ES-I3 (cell line): Measurements from ENCODE around the gene ERLIN1.

Experiments used
- H3K36me3 ChIP-seq: 2 replicates; pipeline ENCODE4 v1.6.1; 2013; ENCODE audit warnings: mild to moderate bottlenecking, low read length, control low read depth, moderate library complexity; ENCODE audit not compliant: insufficient read depth
- H3K4me1 ChIP-seq: 2 replicates; pipeline ENCODE4 v1.6.1; 2013; ENCODE audit warnings: mild to moderate bottlenecking, control low read depth, low read length; ENCODE audit not compliant: insufficient read depth
- H3K9ac ChIP-seq: 2 replicates; pipeline ENCODE4 v1.6.1; 2013; ENCODE audit warnings: low read depth, mild to moderate bottlenecking, low read length, moderate library complexity
- H3K9me3 ChIP-seq: 2 replicates; pipeline ENCODE4 v1.6.1; 2013; ENCODE audit warnings: mild to moderate bottlenecking, low read length, moderate library complexity; ENCODE audit not compliant: control insufficient read depth, insufficient read depth

The ERLIN1 gene

GRCh38 chr10:100184426-100184825, 1.4 kb downstream of the ERLIN1 start:
- no peaks in the 10 kb centered on the region for H3K9me3 ChIP-seq
- peaks cover 7% of the 10 kb centered on the region for H3K36me3 ChIP-seq
- no peak overlapping the region for H3K9ac ChIP-seq
- H3K4me1 ChIP-seq = peaks cover 5% of the 10 kb centered on the region; the same call in 1 of the 2 replicates

- H3K4me1 ChIP-seq = peaks cover 5% of the 10 kb centered on the region; the same call in 1 of the 2 replicates
- H3K9ac ChIP-seq = no peak overlapping the region
- no peaks in the 10 kb centered on the region for H3K9me3 ChIP-seq
- peaks cover 7% of the 10 kb centered on the region for H3K36me3 ChIP-seq
These were observed 2.3 kb downstream of the ERLIN1 start for GRCh38 chr10:100183481-100183880.

- H3K9me3 ChIP-seq = no peaks in the 10 kb centered on the region
- H3K9ac ChIP-seq = no peak overlapping the region
- peaks cover 7% of the 10 kb centered on the region for H3K36me3 ChIP-seq
- H3K4me1 ChIP-seq = peaks cover 5% of the 10 kb centered on the region; the same call in 1 of the 2 replicates
These were observed 2.9 kb downstream of the ERLIN1 start for GRCh38 chr10:100182908-100183307.

- no peak overlapping the region for H3K9ac ChIP-seq
- peaks cover 5% of the 10 kb centered on the region; the same call in 1 of the 2 replicates for H3K4me1 ChIP-seq
- peaks cover 7% of the 10 kb centered on the region for H3K36me3 ChIP-seq
- no peaks in the 10 kb centered on the region for H3K9me3 ChIP-seq
These were observed 3.5 kb downstream of the ERLIN1 start for GRCh38 chr10:100182281-100182680.

- Histone ChIP-seq H3K36me3 (peaks cover 7% of the 10 kb centered on the region; the same call in 1 of the 2 replicates), H3K4me1 (no peaks in the 10 kb centered on the region), H3K9me3 (no peaks in the 10 kb centered on the region), H3K9ac (no peak overlapping the region)
These were observed 10.0 kb downstream of the ERLIN1 start for GRCh38 chr10:100175875-100176274.

GRCh38 chr10:100174699-100175677, 10.8 kb downstream of the ERLIN1 start:
- H3K9ac ChIP-seq = no peak overlapping the region
- H3K36me3 ChIP-seq = peaks cover 5% of the 10 kb centered on the region; the same call in 1 of the 2 replicates
- H3K9me3 ChIP-seq = no peaks in the 10 kb centered on the region
- no peaks in the 10 kb centered on the region for H3K4me1 ChIP-seq

GRCh38 chr10:100173035-100173434, 12.8 kb downstream of the ERLIN1 start:
- H3K4me1 ChIP-seq = no peaks in the 10 kb centered on the region
- no peaks in the 10 kb centered on the region for H3K9me3 ChIP-seq
- peaks cover 3% of the 10 kb centered on the region; the same call in 1 of the 2 replicates for H3K36me3 ChIP-seq
- no peak overlapping the region for H3K9ac ChIP-seq

GRCh38 chr10:100172349-100172748, 13.5 kb downstream of the ERLIN1 start:
- Histone ChIP-seq H3K9me3 (no peaks in the 10 kb centered on the region), H3K4me1 (no peaks in the 10 kb centered on the region), H3K9ac (no peak overlapping the region), H3K36me3 (peaks cover 3% of the 10 kb centered on the region; the same call in 1 of the 2 replicates)

GRCh38 chr10:100168313-100168643, 17.6 kb downstream of the ERLIN1 start:
- no peaks in the 10 kb centered on the region for H3K9me3 ChIP-seq
- H3K4me1 ChIP-seq = no peaks in the 10 kb centered on the region
- peaks cover 3% of the 10 kb centered on the region; the same call in 1 of the 2 replicates for H3K36me3 ChIP-seq
- no peak overlapping the region for H3K9ac ChIP-seq

GRCh38 chr10:100167553-100168312, 18.1 kb downstream of the ERLIN1 start:
- Histone ChIP-seq H3K9ac (no peak overlapping the region), H3K4me1 (no peaks in the 10 kb centered on the region), H3K9me3 (no peaks in the 10 kb centered on the region), H3K36me3 (no peaks in the 10 kb centered on the region)

- no peaks in the 10 kb centered on the region for H3K4me1 ChIP-seq
- H3K9ac ChIP-seq = no peak overlapping the region
- H3K9me3 ChIP-seq = no peaks in the 10 kb centered on the region
- H3K36me3 ChIP-seq = no peaks in the 10 kb centered on the region
These were observed 21.9 kb downstream of the ERLIN1 start for GRCh38 chr10:100163704-100164621.

GRCh38 chr10:100162696-100163095, 23.1 kb downstream of the ERLIN1 start:
- Histone ChIP-seq H3K9ac (no peak overlapping the region), H3K9me3 (no peaks in the 10 kb centered on the region), H3K4me1 (no peaks in the 10 kb centered on the region), H3K36me3 (no peaks in the 10 kb centered on the region)

- Histone ChIP-seq H3K9me3 (no peaks in the 10 kb centered on the region), H3K4me1 (no peaks in the 10 kb centered on the region), H3K36me3 (peaks cover 4% of the 10 kb centered on the region), H3K9ac (no peak overlapping the region)
These were observed 27.6 kb downstream of the ERLIN1 start for GRCh38 chr10:100158044-100158805.
